Inflammatory macrophage treated with lipopolysaccharide for 4 hours (primary cell): ENCODE results near the gene CTDP1.
"Not testable (repeated sequence)": the region's sequence is repeated elsewhere in the genome, so short reads cannot be mapped to it uniquely, and the experiment has no call there.

ENCODE experiments used
- DNase-seq: peaks from one replicate; pipeline ENCODE4 v3.0.0-alpha.2; 2020

The CTDP1 gene

DNA sequence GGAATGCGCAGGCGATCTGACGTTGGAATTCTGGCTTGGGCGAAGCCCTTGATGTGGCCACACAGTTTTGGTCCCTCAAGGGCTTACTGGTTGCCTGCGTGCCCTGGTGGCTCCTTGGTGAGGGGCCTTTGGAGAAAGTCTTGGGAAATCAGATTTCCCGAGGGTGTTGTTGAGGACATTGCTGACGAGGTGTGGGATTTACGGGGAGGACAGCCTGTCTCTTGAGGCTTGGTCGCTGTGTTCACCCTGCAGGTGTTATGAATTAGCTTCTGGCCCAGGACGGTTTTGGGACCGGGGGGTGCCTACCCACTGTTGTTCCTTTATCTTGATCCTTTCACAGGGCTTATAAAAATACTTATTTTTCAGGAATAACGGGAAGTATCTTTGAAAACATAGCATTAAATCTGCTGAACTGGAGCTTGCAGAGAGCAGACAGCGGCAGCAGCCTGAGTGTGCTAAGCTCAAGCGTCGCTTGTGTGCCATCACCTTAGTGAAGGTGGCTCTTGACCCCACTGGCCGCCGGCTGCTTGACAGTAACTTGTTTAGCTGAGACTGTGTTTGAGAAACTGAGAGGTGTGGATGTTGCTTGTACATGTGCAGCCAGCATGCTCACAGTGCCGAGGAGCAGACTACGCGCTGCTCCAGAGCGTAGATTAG lies 4.2 kb downstream of the CTDP1 start:
- DNase-seq, result no peak

- no peak for DNase-seq
These were observed 4.7 kb downstream of the CTDP1 start for GRCh38 chr18:79684283-79684631.

DNA sequence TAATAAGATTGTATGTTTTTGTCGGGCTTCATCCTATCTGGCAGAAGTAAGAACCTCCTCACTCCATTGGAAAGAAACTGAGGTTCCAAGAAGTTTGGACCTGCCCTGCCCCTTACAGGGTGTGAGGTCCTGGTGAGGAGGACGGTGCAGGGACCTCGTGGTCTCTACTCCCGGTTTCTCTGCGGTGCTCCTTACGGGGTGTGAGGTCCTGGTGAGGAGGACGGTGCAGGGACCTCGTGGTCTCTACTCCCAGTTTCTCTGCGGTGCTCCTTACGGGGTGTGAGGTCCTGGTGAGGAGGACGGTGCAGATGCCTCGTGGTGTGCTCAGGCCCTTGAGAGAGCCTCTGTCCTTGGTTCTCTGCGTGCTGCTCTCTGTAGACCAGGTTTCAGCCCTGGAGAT lies 5.2 kb downstream of the CTDP1 start:
- DNase-seq, result no peak

DNA sequence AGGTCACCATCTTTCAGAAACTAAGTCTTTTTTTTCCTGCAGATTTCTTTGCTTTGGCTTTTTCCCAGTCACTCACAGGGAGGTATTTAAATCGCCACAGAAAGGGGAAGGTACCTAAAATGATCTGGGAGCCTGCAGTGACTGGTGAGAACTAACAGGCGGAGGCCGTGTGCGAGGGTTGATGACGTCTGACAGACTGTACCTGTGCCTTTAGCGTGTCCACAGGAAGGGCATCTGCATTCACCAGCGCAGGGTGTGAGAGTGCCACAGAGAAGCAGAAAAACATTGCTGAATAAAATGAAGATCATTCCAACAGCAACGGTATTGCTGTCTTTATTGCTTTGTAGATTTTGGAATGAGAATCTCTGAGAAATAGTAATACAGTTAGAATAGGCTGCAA lies 5.7 kb downstream of the CTDP1 start:
- no peak for DNase-seq

DNA sequence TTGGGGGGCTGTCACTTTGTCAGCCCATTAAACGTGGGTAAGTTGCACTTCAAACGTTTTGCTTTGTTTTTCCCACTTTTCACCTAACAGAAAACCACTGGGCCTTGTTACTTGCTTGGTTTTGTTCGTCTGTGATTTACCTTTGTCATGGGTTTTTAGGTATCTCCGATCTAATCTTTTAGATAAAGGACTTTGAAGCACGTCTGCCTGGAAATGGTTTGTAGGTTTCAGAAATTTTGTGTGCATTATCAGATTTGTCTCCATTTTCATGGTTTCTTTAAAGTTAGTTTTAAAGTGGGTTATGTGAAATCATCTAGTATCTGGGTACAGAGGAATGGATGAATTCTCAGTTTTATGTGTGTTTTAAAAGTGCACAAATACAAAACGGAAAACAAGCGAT lies 6.4 kb downstream of the CTDP1 start:
- DNase-seq, result no peak

DNA sequence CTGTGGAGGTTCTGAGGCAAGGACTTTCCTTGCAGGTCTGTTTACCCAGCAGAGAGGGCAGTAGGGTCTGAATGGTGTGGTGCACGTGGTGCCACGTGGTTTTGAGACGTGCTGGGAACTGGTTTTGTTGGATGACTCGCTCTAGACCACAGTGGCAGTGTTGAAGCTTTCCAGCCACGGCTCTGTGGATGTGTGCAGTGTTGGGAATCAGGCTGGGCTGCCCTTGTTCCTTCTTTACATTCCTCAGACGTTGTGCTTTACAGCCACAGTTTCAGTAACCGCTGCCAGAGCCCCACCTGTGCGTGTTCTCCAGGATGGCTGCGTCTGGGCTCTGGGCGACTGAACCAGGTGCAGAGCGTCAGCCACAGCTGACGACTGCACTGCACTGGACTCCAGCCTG lies 8.2 kb downstream of the CTDP1 start:
- DNase-seq, result no peak

- no peak for DNase-seq
These were observed 10.5 kb downstream of the CTDP1 start for GRCh38 chr18:79690071-79690470.

DNA sequence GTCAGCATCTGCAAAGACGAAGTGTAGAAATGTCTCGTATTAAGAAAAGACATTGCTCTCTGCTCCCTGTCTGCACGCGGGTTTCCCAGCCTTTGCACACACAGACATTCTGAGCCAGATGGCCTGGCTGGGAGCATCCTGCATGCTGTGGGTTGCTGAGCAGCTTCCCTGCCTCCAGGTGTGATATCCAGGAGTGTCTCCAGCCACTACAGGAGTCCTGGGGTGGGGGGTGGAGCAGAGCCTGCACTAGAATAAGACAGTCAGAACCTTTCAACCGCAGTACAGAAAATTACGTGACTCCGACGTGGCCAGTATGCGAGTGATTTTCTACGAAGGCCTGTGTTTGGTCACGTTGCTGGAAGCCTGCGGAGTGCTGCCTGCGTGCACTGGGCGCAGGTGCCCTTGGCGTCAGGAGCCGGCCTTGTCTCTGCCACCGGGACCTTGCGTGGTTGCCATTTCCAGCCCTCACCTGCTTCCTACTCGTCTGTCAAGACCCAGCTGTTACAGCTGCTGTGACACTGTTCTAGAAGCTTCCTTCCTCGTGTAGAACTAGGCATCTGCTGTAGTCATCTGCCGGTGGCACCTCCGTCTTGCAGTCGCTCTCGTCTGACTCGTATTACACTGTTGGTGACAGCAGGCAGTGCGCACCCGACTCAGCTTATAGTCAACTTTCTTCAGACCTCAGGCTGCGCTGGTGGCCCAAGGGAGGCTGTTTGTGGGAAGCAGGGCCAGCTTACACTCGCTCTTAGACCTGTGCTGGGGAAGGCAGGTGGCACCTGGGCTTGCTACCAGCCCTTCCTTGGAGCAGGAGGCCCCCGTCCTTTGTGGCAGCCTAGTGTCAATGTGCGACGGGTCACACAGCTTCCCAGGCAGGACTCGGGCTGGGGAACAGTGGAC lies 11.2 kb downstream of the CTDP1 start:
- DNase-seq, result no peak

GRCh38 chr18:79692056-79692455 lies 12.5 kb downstream of the CTDP1 start:
- DNase-seq, result no peak

DNA sequence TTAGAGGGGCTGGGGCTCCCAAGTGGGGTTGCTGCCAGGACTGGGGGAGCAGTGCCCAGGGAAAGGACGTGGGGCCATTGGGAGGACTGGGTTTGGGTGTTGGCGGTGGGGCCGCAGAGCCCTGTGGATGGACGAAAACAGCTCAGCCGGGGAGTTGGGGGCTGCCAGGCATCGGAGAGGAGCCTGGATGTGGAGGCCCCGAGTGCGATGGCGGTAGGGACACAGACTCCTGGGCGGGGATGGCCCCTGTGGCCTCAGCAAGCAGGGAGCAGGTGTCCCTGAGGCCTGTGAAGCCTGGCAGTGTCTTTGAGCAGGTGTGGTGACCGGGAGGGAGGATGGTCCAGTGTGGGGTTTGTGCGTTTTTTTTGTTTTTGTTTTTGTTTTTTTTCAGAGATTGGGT lies 13.3 kb downstream of the CTDP1 start:
- no peak for DNase-seq

GRCh38 chr18:79693561-79694205 lies 14.1 kb downstream of the CTDP1 start:
- no peak for DNase-seq

DNA sequence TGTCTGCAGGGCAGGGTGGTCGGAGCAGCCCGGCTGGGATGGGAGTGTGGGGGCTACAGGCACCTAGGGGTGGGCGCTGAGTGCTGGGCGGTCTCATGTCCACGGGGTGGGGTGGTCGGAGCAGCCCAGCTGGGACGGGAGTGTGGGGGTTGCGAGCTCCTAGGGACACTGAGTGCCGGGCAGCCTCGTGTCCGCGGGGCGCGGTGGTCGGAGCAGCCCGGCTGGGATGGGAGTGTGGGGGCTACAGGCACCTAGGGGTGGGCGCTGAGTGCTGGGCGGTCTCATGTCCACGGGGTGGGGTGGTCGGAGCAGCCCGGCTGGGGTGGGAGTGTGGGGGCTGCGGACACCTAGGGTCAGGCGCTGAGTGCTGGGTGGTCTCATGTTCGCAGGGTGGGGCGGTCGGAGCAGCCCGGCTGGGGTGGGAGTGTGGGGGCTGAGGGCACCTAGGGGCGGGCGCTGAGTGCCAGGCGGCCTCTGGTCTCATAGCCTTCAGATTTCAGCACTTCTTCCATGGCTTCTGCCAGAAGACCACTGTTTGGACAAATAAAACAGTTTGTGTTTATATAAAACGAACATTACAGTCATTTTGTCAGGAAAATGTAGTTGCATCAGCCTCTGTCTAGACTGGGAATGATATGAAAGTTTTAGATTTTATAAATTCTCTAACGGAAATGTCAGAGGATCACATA lies 14.7 kb downstream of the CTDP1 start:
- DNase-seq, result not testable (repeated sequence)

GRCh38 chr18:79694895-79695213 lies 15.3 kb downstream of the CTDP1 start:
- no peak for DNase-seq

- no peak for DNase-seq
These were observed 15.7 kb downstream of the CTDP1 start for GRCh38 chr18:79695269-79695668.

GRCh38 chr18:79695856-79696850 lies 16.6 kb downstream of the CTDP1 start:
- DNase-seq, result no peak

DNA sequence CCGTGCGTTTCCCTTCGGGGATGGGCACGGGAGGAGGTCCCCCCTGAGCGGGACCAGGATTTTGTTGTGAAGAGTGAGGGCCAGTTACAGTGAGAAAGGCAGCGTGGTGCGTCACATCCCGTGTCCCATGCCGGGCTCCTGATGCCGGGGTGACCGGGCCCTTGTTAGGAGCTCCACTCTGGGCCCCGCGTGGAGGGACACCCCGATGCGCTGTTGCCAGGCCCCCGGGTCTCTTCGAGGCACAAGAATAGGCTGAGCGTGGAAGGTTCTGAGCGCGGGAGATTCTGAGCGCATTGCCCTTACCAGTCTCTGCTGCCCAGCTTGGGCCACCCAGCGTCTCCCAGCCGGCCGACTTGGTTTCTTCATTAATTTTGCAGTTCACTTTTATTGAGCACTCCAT lies 17.6 kb downstream of the CTDP1 start:
- DNase-seq, result no peak

DNA sequence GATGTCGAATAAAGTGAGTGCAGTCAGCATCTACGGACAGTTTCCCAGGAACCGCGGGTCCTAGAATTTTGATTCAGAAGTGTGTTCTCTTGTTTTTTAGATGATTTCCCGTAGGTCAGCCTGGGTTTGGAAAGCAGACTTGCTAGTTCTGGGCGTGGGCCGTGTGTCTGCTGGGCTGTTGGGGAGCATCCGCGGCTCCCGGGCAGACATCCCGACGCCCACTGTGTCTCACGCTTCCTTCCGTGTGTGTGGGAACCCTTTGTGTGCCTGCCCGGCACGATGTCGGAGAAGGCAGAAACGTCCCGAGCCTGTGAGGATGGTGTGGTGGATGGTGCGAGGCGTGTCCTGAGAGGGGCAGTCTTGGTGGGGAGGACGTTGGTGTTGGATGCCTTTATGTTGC lies 18.4 kb downstream of the CTDP1 start:
- DNase-seq, result no peak

GRCh38 chr18:79698668-79699335 lies 19.2 kb downstream of the CTDP1 start:
- no peak for DNase-seq

GRCh38 chr18:79699653-79700052 lies 20.1 kb downstream of the CTDP1 start:
- DNase-seq, result no peak

- DNase-seq, result no peak
These were observed 23.3 kb downstream of the CTDP1 start for GRCh38 chr18:79702906-79703305.

DNA sequence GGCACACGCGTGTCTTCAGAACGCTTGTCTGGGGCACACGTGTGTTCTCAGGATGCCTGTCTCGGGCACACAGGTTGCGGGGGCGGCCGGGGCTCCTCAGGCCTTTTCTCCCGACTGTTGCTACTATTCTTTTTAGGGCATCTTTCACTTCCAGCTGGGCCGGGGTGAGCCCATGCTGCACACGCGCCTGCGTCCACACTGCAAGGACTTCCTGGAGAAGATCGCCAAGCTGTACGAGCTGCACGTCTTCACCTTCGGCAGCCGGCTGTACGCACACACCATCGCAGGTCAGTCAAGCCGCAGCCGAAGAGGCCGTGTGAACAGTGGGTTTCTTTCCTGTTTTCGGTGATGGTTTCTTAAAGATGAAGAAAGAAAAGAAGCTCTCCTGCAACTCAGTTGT lies 25.0 kb downstream of the CTDP1 start:
- no peak for DNase-seq

GRCh38 chr18:79705272-79705671 lies 25.7 kb downstream of the CTDP1 start:
- no peak for DNase-seq
